SH-SY5Y (cell line): Measurements from ENCODE around the gene PTPRG.

ENCODE experiments used
- GATA2 ChIP-seq: IDR thresholded peaks from 2 replicates; pipeline ENCODE4 v1.6.1; 2011; ENCODE audit warnings: mild to moderate bottlenecking, low read depth, low read length
- GATA3 ChIP-seq: IDR thresholded peaks from 2 replicates; pipeline ENCODE4 v1.6.1; 2011; ENCODE audit warnings: low read depth, mild to moderate bottlenecking, low read length, moderate library complexity

Gene PTPRG

DNA sequence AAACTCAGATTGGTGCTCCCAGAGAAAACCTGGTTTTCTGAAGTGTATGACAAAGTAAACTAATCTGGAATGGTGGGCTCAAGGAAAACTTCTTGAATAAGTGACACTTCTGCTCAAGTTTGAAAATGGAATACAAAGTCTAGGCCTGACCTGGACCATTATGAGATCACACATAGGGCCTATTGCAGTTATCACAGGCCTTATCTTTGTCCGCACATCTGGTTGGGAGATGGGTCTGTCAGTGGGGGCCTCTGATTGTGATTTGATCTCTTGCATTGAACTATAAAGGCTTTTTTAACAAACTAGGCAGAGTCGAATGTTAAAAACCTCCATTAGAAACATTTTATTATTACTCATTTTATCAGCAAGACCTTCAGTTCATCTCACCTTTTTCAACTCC, 405.6 kb downstream of the PTPRG start:
- TF ChIP-seq GATA3 (peak; percentile 62; the same call in 1 of the 2 replicates), GATA2 (peak; percentile 69)

DNA sequence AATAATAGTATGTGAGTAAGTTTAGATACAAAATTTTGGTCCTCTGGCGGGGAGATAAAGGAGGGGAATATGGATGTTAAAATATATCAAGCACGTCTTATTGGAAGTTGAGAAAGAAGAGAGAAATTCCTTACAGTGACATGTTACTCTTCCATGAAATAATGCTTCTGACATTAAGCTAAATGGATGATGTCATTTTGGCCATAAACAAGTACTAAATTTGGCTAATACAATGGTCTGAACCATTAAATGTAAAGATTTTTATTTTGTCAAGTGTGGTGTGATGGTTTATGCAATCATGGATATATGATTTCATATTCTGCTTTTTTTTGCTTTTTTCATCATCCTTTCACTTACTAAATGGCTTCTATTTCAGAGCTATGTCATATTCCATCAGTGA, 406.6 kb downstream of the PTPRG start:
- TF ChIP-seq GATA3 (no peak), GATA2 (no peak)

DNA sequence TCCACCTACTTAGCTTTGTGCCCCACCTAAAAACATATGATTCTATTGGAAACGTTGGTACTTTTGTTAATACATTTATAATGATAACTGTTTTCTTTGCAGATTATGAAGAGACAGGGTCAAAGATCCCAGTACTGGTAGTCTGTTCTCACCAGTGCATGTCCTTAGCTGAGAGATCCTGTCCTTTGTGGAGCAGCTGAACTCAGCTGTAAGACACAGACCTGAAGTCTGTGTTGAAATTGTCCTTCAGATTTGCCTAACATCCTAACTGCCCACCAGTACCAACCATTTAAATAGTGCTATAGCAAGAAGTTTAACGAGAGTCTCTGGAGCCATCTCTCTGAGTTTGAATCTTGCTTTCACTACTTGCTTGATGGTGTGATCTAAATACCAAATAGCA, 413.3 kb downstream of the PTPRG start:
- TF ChIP-seq GATA2: no peak
- TF ChIP-seq GATA3: no peak

DNA sequence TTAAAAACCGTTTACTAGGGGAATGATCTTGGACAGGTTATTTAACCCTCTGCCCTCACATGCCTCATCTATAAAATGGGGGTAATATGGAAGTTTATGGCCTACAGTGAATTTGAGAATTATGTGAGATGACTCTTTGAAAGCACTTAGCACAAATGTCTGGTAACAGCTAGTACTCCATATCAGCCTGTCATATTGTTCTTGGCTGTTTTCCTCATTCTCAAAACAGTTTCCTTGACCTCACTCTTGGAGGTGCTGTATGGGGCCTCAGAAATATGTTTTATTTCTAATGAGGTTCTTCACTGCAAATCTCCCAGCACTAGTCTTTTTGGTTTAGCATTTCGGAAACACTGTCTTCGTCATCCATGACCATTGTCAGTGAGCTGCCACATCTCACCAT, 413.8 kb downstream of the PTPRG start:
- no peak for TF ChIP-seq GATA3
- no peak for TF ChIP-seq GATA2

DNA sequence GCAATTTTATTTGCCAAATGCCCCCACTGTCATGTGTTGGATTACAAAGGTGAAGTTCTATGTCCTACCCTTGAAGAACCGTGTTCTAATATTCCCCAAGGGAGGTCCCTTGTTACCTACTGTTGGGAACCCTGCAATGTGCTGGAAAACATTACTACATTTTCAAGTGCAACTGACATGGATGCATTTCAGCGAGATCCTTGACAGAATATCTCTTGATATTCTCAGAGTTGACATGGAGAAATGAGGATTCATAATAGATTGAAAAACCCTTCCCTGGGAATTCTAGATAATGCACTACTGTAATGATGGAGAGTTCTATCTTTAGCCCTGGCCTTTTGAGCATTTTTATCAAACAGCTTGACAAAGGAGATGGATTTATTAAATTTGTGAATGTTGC, 414.6 kb downstream of the PTPRG start:
- TF ChIP-seq GATA3 (no peak), GATA2 (no peak)

DNA sequence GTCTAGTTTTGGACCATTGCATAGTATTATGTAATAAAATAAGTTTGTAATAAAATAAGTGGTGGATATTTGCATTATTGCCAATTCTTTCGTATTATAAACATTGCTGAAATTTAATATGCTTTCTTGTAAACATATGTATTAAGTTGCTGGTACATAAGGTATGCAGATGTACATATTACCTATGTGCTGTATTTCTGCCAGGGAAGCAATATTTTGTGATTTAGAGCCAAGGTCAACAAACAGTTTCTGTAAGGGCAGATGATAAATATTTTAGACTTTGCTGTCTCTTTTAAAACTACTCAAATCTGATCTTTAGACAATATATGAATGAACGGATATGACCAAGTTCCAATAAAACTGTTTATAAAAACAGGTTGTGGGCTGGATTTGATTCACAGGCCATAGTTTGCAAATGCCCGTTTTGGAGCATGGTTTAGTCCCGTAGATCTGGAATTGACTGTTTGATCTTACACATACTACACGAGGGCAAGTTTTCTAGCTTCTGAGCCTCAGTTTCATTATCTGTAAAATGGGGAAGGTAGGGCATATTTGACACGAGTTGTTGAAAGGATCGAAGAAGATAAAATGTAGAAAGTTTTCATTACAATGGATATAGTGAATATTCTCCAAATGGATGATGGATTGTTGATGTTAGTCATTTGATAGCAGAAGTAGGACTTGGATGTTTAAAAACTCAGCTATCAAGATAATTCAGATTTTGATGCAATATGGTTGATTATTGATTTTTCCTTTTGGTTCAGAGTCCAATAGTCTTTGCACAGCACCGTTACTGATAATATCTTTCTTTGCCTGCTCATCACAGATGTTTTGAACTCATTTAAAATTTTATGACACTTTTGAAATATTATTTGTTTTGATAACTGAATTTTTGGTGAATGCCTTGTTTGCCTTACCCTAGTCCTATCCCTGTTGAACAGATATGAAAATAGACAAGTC, 417.4 kb downstream of the PTPRG start:
- TF ChIP-seq GATA3 (no peak), GATA2 (no peak)

DNA sequence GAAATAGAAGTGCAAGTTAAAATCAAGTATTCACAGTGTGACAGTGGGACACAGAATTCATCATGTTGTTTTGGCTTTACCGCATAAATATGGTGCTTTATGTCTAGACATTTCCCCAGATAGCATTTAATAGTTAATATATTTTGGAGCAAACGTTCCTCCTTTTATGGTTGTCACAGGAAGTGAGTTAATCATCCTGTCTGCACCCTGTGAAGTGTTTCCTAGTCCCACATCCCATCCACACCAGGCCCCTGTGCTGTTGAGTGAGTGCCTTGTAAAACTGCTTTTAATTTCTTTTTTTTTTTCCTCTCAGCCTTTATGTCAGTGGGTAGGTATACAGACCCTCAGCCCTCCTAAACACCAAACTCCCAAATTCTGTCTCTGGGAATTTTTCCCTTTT, 418.3 kb downstream of the PTPRG start:
- TF ChIP-seq GATA3: no peak

DNA sequence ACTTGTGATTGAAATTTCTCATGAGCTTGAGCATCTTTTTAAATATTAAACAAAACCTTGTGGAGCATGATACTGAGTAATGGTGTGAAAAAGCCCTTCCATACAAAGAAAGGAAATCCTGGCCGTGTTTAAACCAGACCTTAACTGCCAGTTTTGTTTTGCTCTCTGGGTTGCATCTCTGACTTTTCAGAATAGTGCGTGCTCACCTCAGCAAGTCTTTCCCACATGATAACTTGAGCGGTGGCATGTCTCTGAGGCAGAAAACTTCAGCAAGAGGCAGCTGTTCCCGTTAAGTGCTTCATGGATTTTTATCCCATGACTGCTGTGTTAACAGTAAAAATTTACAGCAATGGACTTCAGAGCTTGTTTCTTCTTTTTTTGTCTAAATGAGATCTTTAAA, 418.7 kb downstream of the PTPRG start:
- TF ChIP-seq GATA2 (no peak), GATA3 (no peak)

DNA sequence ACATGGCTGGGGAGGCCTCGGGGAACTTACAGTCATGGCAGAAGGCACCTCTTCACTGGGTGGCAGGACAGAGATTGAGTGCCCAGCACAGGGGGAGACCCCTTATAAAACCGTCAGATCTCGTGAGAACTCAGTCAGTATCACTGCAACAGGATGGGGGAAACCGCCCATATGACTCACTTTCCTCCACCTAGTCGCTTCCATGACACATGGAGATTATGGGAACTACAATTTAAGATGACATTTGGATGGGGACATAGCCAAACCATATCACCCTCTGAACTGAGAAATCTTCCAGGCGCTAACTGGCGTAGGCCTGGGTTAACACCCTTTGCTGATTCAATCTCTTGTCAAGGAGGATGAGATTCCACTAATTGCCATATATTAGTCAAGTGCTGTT, 419.7 kb downstream of the PTPRG start:
- TF ChIP-seq GATA2: no peak
- no peak for TF ChIP-seq GATA3

DNA sequence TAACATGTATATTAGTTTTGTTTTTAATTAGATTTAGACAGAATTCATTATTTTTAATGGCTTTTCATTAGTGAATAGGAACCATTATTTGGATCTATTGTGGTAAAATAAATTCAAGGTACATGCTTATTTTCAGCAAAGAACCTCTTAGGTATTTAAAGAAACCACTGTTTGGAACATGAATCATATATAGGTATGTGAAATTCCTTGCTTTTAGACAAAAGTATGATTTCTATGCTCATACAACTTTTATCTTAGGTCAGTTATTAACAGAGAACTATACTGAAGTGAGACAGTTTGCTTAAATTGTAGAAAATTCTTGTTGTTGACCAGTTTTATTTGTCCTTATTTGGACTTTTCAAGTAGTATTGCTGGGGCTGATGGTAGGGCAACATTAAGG, 422.1 kb downstream of the PTPRG start:
- TF ChIP-seq GATA3 (no peak), GATA2 (no peak)

DNA sequence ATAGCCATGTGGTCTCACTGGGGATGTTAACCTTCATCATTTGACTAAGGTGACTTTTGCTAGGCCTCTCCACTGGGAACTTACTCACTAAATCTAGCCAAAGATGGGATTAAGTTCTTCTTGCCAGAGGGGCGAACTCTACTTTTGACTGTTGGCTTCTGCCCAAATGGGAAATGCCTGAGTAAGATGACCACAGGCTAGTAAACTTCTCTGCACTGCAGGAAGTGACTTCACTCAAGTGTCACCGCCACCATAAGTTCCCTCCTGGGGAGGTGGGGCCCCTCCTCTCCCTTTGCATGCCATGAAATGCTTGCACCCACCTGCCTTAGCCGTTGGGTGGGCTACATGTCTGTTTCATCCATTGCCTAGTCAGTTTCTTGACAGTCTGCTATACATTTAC, 423.6 kb downstream of the PTPRG start:
- no peak for TF ChIP-seq GATA3
- no peak for TF ChIP-seq GATA2

DNA sequence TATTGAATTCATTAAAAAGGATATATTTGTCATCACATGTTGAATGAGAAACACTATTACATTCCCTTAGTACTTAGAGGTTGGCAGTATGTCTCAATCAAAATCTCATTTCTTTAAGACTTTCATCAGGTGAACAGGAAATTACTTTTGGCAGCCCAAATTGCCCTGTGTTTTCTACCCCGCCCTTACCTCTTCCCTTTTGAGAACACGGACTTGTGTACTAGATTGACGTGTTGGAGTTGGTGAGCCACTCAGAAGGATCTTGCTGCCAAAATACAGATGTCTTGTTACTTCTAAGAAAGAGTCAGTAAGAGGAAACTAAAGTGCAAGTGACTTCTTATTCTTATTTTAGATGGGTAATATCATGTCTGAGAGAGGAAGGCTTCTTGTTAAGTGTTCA, 425.1 kb downstream of the PTPRG start:
- no peak for TF ChIP-seq GATA2
- no peak for TF ChIP-seq GATA3

DNA sequence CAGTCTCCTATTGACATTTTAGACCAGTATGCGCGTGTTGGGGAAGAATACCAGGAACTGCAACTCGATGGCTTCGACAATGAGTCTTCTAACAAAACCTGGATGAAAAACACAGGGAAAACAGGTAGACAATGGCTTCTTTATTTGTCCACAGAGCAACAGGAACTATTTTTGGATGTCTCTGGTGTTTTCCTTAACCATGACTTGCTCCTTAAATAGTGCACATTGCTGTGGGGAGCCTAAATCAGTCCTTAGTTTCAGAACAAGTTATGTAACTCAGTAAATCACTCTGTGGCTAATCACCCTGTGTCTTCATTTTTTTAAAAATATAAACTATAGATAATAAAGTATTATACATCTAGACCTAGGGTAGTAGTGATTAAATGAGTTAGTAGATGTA, 428.3 kb downstream of the PTPRG start:
- TF ChIP-seq GATA2 (no peak), GATA3 (no peak)

DNA sequence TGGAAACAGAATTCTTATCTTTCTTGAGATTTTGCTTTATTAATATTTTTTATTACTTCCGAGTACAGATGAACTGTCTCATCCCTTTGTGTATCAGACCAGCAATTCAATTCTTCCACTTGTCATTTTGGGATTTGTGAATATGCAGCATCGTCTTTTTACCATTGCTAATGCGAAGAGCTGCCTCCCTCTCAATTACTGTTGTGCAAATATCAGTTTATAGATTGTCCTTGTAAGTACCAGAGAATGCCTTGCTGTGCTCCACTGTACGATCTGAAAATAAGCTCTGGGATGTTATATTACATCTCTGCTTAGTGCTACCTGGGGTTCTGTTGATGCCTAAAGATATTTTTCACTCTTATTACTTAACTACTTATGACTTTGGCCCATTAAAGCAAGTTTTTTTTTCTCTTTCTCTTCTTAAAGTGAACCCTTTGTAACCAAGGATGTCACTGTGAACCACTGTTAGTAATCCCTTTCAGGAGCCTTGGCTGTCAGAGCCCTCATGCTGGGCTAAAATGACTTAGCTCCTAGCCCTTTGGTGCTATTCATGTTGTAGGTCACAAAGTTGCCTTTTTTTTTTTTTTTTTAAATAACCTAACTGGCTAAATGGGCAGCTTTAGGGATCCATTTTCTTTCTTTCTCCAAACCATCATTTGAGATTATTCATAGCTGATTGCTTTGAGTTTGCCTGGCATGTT, 429.1 kb downstream of the PTPRG start:
- TF ChIP-seq GATA3: no peak
- no peak for TF ChIP-seq GATA2

DNA sequence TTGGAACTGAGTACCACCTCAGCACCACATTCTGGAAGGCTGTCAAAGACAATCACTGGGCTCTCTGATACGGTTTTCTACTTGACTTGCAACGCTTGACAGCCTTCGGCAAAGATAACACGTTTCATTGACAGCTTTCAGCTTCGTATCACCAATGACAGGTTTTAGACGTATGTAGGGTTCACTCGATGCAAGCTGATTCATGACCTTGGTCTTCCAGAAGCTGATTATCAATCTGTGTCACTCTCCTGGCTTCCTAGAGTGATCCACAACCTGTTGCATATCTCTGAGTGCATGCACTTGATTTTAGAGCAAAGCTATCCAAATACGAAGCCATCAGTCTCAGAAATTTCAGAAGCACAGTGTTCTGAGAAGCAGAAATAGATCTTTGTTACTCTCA, 430.3 kb downstream of the PTPRG start:
- TF ChIP-seq GATA3 (no peak), GATA2 (no peak)

DNA sequence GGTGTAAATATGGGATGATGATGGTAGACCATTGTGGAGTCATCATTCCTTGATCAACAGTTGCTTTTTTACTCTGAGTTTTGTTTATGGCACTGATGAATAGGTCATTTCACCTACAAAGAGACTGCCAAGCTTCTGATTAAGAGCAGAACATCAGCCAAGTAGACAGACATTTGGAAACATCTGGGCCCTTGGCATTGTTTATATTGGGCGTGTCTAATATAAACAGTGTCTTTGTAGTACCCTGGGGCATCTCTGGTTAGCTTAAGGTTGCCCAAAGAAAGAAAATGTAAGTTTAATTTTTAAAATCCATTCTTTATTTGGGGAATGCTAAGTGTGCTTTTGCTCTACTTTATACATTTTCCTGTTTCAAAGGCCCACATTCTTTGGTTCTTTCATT, 435.0 kb downstream of the PTPRG start:
- no peak for TF ChIP-seq GATA3
- TF ChIP-seq GATA2: no peak
